GM12873 (cell line): ENCODE data around the gene USP43.

Experiments
- TF ChIP-seq, protein P1 (sequence below): IDR thresholded peaks from 2 replicates; pipeline ENCODE4 v1.5.1; 2012; ENCODE audit warnings: low read depth, mild to moderate bottlenecking, moderate library complexity, low read length, control low read depth; ENCODE audit not compliant: insufficient read depth; ENCODE audit errors: missing control alignments

USP43 gene

DNA sequence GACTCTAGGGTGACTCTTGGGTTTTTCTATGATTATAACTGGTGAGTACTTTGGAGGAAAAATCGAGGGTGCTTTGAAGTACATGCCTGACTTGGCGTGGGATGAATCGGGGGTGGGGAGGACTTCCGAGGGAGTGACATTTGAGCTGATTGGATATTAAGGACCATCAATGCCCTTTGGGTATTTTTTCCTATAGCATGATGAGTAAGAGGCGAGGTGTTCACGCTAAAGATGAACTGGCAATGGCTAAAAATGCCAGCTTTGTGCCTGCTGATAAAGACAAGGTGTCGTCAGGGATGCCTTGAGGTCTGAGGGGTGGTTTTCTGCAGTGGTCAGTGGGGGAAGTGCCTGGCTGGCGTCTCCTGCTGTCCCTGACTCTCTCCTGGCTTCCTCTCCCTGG is 25.3 kb downstream of the USP43 start:
- TF ChIP-seq, protein P1, sequence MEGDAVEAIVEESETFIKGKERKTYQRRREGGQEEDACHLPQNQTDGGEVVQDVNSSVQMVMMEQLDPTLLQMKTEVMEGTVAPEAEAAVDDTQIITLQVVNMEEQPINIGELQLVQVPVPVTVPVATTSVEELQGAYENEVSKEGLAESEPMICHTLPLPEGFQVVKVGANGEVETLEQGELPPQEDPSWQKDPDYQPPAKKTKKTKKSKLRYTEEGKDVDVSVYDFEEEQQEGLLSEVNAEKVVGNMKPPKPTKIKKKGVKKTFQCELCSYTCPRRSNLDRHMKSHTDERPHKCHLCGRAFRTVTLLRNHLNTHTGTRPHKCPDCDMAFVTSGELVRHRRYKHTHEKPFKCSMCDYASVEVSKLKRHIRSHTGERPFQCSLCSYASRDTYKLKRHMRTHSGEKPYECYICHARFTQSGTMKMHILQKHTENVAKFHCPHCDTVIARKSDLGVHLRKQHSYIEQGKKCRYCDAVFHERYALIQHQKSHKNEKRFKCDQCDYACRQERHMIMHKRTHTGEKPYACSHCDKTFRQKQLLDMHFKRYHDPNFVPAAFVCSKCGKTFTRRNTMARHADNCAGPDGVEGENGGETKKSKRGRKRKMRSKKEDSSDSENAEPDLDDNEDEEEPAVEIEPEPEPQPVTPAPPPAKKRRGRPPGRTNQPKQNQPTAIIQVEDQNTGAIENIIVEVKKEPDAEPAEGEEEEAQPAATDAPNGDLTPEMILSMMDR, result no peak

DNA sequence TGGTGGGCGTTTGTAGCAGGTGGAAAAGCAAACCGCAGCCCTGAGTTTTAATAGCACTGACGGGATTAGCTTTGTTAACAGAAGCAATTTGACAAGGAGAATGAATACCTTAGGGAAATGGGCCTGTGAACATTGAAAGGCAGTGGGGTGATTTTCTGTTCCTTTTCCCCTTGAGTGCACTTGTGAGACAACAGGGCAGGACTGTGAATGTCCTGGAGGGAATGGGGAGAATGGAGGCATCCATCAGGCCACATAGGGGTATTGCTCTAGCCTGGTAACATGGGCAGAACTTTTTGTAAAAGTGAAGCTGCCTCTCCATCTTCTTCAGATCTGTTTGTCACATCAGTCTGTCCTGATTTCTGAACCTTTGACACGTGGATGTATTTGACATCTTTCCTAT is 26.2 kb downstream of the USP43 start:
- TF ChIP-seq, protein P1, result no peak

DNA sequence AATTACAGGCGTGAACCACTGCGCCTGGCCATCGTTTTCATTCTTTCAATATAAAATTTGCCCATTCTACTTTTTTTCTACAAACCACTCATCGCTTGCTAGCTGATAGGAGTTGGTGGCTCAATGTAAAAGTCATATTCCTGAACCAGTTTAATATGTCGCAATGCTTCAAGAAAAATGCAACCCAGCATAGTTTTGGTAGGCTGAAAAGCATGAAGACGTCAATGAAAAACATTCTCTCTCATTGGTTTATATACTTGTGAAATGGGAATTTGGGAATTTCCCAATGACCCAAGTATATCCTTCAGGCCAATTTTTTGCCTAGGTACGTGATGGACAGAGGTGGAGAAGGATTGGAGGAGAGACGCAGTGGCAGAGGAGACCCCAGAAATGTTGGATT is 26.9 kb downstream of the USP43 start:
- TF ChIP-seq, protein P1, result no peak

DNA sequence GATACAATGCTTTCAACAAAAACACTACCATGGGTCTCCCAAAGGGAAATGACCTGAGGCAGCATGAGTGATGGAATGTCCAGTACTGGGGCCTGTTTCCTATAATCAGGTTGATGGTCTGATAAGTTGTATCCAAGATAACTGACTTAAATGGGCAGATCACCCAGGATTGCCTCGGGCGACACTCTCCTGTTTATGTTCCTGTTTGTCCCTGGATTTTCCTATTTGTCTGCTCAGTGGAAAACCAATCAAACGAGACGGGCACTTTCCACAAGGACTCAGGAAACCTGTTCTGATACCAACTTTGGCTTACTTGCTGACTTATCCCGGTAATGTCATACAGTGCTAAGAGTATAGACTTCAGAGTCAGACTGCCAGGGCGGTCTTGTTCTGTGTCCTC is 27.4 kb downstream of the USP43 start:
- TF ChIP-seq, protein P1, result no peak

DNA sequence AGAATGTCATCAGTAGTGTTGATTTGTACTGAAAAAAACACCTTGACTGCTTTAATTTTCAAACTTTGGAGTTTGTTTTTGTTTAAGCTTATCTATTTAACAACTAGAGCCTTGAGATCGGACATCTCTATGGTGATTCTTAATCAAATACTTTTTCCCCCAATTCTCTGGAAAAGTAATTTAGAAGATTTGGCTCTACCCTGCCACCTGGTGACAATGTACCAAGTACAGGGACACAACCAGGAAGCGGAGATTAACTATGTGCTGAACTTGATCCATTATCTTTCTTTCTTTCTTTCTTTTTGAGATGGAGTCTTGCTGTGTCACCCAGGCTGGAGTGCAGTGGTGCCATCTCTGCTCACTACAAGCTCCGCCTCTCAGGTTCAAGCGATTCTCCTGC is 30.8 kb downstream of the USP43 start:
- TF ChIP-seq, protein P1, result no peak

DNA sequence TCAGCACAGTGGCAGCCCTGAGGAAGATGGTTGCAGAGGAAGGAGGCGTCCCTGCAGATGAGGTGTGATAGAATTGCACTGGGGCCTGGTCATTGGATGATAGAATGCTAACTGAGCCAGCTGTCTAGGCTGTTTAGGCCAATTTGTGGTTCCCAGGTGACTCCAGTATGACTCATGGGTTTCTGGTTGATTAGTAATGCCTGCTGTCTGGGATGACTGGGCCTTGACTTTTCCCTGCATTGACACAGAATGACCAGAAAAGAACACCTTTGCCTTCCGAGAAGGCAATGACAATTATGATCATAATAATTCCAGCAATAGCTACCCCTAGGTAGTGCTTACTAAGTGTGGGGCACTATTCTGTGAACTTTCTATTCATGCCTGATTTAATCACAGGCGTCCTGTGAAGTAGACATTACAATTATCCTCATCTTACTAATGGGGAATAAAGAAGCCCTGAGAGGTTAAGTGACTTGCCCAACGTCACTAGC is 31.5 kb downstream of the USP43 start:
- TF ChIP-seq, protein P1, result no peak

DNA sequence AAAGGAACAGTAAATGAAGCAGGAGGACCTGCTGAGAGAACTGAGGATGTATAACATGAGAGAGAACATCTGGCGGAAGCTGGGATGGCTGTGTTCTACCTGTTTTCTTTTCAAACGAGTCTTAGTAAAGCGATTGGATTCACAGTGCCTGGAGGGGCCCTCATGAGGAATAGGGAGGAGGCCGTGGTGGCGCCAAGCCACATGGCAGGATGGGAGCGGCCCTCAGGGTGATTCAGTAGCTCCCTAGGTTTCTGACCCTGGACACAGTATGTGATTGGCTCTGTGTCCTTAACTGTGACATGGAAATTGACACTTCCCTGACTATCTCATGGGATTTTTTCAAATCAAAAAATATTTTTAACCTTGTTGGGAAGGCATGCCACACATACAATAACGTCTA is 32.1 kb downstream of the USP43 start:
- TF ChIP-seq, protein P1, result no peak
